SHP77 (cell line): Measurements from ENCODE around the gene OR3A3.
A peak's percentile ranks its signal among the peaks of the same experiment; 100 is the strongest.
"Not testable (repeated sequence)": the region's sequence is repeated elsewhere in the genome, so short reads cannot be mapped to it uniquely, and the experiment has no call there.

ENCODE experiments used
- DNase-seq, 2 experiments: peaks; one replicate each; lab custom pipeline; 2025; lab: John Stamatoyannopoulos, UW

Gene OR3A3

DNA sequence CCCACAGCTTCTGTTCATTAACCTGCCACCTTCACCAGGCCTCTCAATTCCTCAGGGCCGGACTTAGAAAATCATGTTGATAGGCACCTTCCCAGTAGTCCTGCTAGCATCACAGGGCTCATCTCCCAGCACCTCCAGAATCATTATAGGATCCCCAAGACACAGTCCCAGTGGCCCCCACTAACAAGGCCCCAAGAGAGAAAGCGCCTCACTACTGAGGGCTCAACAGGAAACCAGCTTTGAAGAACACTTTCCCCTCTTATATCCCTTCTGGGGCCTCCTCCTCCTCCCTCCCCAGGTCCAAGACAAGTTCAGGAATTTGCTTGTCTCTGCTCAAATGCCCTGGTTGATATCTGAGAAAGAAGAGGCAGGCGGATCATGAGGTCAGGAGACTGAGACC lies at the start of gene OR3A3:
OR3A3 (plus strand) TSS at position 301 of the 400 bp plus-strand sequence.
- no peak for DNase-seq

DNA sequence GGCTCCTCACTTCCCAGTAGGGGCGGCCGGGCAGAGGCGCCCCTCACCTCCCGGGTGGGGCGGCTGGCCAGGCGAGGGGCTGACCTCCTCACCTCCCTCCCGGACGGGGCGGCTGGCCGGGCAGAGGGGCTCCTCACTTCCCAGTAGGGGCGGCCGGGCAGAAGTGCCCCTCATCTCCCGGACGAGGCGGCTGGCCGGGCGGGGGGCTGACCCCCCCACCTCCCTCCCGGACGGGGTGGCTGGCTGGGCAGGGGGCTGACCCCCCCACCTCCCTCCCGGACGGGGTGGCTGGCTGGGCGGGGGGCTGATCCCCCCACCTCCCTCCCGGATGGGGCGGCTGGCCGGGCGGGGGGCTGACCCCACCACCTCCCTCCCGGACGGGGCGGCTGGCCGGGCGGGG lies 40.0 kb upstream of the OR3A3 start:
- DNase-seq: not testable (repeated sequence)

DNA sequence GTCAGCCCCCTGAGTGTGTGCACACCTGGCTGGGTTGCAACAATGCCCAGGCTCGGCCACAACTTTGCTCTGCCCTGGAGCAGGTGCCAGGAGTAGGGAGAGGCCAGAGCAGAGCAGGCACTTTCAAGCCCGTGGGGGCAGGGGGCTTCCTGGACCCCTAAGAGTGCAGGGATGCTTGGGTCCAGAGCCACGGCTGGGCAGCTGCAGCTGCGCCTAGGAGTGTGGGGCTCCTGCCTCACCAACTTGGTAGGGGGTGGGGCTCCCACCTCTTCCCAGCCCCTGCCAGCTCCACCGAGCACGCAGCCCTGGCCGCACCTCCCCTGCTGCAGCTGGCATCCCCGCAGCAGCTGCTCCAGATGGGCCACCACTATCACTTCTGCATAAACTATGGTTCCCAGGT lies 32.8 kb upstream of the OR3A3 start:
- no peak for DNase-seq

DNA sequence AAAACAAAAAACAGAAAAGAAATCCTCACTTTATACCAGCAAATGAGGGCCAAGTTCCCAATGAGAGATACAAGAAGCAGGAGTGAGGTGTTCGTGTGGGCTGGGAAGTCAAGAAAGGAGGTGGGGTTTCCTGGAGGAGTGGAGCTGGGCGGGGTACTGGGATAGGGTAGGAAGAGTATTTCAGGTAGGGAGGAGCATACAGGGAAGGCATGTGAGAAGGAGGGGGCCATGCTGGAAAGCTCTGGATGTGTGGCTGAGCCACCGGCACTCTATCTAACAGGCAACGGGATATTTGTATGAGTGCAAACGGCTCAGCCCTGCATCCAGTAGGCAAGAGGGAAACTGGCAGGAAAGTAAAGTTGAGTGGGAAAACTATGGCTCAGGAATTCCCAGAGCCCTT lies 29.2 kb upstream of the OR3A3 start:
- DNase-seq: no peak

DNA sequence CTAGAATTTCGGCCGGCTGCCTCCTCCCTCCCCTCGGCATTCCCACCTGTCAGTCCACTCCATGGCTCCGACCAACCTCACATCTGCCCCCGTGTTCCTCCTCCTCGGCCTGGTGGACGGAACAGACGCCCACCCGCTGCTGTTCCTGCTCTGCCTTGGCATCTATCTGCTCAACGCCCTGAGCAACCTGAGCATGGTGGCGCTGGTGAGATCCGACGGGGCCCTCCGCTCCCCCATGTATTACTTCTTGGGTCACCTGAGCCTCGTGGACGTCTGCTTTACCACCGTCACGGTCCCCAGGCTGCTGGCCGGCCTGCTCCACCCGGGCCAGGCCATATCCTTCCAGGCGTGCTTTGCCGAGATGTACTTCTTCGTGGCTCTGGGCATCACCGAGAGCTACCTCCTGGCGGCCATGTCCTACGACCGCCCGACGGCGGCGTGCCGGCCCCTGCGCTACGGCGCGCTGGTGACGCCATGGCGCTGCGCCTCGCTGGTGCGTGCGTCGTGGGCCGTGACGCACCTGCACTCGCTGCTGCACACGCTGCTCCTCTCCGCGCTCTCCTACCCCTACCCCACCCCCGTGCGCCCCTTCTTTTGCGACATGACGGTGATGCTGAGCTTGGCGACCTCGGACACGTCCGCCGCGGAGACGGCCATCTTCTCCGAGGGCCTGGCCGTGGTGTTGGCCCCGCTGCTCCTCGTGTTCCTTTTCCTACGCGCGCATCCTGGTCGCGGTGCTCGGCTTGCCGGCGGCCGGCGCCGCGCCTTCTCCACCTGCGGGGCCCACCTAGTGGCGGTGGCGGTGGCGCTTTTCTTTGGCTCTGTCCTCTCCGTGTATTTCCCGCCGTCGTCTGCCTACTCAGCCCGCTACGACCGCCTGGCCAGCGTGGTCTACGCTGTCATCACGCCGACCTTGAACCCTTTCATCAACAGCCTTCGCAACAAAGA lies 25.0 kb upstream of the OR3A3 start, which contains the start of gene OR3A2:
OR3A2 (minus strand) TSS at position 440 of the 948 bp plus-strand sequence.
- no peak for DNase-seq

DNA sequence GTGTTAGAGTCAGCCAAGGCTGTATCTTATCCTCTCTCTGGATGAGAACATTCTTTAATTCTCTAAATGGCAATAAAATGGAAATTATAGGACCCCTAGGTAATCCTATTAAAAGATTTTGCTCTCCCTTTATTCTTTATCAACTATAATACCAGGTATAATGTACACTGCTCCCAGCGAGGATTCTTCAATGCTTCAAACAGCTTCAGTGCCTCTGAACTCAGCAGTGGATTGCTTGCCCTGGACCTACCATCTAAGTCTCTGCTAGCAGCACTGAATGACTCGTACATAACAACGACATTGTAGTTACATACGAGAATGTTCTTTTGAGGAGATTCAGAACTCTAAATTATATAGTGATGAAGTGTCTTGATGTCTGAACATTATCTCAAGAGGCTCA lies 21.4 kb upstream of the OR3A3 start:
- DNase-seq: no peak

DNA sequence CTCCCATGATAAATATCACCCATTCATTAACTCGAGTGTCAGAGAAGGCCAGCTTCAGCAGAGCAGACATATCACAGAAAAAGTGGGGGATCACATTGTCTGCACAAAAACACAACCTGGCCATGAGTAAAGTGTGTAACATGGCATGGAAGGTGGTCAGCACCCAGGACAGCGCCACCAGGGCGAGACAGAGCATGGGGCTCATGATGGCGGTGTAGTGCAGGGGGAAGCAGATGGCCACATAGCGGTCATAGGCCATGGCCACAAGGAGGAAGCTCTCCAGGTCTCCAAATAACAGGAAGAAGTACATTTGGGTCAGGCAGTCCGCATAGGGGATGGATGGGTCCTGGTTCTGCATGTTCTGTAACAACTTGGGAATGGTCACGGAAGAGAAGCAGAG lies 13.4 kb upstream of the OR3A3 start:
- DNase-seq: not testable (repeated sequence)

DNA sequence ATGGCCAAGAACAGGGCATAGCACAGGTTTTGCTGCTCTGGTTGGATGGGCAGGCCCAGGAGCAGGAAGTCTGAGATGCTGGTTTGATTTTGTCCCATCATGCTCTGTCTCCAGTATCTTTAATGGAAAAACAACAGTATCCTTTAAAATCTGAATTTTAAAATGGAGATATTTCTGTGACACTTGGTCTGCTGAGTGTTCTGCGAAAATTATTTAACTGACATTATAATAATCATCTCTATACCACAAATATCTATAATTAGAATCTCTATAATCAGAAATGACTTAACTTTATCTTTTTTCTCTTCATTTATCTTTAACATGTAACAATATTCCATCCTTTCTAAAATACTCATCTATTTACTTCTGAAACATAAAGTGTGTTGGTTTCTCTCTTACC lies 12.9 kb upstream of the OR3A3 start, which contains the start of gene OR1E1:
OR1E1 (minus strand) TSS at position 101 of the 400 bp plus-strand sequence; CDS start at position 101, 0 bp downstream.
- DNase-seq: no peak

DNA sequence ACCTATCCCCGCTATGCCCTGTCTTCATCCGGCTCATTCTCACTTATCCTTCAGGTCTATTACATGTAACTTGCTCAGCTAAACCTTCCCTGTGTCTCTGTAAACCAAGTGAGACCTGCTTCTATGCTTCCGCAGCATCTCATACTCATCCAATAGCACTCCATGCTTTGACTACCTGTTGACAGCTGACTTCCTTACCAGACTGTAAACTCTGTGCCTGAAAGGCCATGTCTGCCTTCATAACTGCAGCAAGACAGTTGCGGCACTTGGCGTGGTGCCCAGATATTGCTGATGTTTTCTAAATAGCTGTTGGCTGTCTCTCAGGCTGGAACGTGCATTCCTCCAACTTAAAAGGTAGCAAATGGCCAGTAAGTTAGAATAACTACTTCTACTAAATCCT lies 11.1 kb upstream of the OR3A3 start:
- peak; percentile 12 to 36 for DNase-seq

DNA sequence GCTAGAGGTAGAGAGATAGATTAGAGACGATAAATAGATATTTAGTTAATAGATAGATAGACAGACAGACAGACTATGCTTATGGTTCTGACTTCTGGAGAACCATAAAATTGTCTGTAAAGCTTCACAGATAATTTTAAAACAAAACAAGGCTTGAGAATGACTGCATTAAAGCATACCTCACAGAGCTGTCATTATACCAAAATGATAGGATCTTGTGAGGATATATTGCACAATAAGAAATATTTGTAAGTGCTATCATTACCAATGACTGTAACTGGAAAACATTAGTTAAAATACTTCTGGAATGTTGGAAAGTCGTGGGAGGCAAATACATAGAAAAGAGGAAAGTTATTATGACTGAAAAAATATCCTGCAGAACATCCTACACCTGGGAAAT lies 9.4 kb upstream of the OR3A3 start:
- no peak for DNase-seq

DNA sequence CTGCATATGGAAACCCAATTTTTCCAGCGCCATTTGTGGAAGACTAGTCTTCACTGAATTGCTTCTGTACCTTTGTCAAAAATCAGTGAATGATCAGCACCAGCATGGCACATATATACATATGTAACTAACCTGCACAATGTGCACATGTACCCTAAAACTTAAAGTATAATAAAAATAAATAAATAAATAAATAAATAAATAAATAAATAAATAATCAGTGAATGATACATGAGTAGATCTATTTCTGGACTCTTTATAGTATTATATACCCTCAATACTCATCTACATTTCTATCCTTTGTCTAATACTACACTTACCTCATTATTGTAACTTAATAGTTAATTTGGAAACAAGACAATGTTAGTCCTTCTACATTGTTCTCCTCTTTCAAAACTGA lies 7.3 kb upstream of the OR3A3 start:
- DNase-seq: not testable (repeated sequence)

DNA sequence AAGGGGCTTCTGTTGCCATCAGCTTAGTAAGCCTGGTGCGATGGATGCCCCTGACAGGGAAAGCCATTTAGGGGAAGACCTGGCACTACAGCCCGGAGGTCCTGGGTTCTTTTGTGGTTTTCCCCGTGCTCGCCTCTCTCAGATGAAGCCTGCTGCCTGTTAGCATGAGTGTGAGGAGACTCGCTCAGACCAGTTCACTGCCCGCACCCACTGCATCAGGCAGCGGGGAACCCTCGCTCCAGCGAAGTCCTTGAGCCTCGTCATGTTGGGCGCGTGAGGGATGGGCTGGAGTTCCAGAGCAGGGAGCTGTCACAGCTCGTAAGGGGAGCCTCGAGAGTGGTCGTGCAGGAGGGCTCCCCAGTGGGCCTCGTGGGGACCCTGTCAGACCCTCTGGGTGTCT lies 1.0 kb downstream of the OR3A3 start:
- DNase-seq: not testable (repeated sequence)

DNA sequence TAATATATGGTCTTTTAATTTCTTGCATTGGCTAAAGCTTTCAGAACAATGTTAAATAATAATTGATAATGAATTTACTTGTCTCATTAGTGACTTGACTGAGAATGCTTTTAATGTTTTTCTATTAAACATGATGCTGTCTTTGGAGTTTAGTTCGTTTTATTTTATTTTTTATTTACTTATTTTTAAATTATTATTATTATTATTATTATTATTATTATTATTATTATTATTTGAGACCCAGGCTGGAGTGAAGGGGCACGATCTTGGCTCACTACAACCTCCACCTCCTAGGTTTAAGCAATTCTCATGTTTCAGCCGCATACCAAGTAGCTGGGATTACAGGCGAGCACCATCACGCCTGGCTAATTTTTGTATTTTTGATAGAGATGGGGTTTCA lies 4.4 kb downstream of the OR3A3 start:
- no peak for DNase-seq

DNA sequence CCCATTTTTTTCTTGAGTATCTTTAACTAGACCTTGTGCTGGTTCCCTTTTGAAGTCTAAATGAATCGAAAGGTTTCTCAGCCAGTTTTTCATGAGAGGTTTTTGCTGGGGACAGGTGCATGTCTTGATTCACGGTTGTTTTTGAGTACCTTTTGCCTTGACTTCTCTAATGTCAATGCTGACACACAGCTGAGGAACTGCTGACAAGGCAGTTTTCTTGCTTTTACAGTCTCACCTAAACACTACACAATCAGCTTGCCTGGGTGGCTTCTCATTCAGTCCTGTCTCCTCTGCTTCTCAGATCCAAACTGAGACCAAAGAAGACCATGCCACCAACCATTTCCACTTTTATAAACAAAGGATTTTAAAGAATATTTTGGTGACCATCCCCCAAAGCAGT lies 7.1 kb downstream of the OR3A3 start:
- no peak for DNase-seq

DNA sequence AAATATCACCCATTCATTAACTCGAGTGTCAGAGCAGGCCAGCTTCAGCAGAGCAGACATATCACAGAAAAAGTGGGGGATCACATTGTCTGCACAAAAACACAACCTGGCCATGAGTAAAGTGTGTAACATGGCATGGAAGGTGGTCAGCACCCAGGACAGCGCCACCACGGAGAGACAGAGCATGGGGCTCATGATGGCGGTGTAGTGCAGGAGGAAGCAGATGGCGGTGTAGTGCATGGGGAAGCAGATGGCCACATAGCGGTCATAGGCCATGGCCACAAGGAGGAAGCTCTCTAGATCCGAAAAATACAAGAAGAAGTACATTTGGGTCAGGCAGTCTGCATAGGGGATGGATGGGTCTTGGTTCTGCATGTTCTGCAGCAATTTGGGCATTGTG lies 22.0 kb downstream of the OR3A3 start:
- DNase-seq: not testable (repeated sequence)

DNA sequence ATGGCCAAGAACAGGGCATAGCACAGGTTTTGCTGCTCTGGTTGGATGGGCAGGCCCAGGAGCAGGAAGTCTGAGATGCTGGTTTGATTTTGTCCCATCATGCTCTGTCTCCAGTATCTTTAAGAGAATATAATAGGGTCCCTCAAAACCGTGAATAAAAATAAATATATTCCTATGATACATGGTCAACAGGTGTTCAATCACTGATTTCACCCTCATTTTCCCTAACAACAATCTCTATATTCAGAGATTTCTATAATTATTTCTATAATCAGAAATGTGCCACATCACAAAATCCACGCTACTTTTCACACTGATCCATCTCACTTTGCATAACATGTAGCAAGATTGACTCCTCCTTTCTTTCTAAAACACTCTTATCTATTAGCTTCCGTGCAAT lies 22.6 kb downstream of the OR3A3 start, which contains the start of gene OR1E2:
OR1E2 (minus strand) TSS at position 101 of the 400 bp plus-strand sequence; CDS start at position 101, 0 bp downstream.
- DNase-seq: no peak

DNA sequence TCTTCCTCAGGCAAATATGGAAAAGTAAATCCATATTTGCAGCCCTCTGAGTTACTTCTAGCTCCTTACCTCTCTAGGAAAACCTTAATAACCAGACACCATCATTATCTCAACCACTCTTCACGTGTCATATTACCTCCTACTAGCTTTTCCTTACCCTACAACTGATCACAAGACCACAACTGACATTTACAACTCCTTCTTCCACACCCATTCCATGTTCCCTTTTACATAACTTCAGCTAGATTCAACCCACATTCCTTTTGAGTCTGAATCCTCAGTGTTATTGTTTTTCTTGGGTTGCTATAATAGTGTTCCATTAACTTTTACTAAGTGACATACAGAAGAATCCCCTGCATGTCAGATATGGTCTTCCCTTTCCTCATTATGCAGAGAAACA lies 27.2 kb downstream of the OR3A3 start:
- DNase-seq: no peak

DNA sequence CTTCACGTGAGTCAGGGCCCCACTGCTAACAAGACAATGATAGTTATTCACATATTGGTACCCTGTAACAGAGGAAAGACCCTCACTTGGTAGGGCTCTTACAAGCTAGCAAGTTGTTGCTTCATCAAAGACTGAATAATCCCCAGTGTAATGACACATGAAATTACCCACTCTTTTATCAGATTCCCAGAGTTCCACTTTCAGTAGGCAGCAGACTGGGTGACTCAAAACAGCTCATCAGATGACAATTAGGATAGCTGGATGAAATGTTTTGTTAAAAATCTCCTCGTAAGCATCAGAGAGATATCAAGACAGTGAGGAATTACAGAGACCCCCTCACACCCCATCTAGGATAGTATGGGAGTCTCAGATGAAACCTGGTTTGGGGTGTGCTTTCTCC lies 29.3 kb downstream of the OR3A3 start:
- DNase-seq: no peak

DNA sequence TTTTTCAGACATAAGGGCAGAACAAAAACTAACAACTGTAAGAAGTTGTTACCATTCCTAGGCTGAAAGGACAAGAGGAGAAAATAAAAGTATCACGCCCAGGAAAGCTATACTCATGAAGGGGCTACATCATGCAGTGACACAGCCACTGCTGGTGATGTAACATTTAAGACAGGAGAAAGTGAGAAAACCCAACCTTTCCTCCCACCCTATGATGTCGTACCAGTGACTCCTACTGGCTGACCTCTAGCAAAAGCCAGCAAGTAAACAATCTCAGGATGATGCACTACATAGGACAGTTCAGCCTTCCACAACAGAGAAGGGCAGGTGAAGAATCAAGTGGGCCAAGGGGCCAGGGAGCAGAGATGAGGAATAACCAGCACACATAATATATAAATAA lies 36.5 kb downstream of the OR3A3 start:
- peak in 1 of 2 experiments; percentile 1 for DNase-seq

DNA sequence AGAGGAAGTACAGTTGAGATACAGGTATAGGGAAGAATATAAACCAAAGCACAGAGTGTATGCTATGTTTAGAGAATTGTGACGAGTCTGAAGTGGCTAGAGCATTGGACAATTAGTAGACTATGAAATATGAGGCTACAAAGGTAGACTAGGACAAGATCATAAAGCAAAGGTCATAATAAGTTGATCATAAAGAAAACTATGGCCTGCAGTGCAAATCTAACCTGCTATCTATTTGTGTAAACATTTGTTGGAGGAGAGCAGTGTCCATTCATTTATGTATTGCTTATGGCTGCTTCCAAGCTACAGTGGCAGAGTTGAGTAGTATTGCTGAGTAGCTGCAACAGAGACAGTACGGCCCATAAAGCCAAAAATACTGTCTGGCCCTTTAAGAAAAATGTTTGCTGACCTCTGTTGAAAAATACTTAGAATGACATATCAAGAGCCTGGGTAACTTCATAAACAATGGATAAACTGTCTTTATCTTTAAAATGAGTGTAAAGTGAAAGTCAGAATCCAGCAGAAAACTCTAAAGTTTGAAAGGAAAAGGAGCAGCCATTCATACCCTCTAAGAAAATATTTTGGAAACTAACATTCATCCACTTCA lies 37.0 kb downstream of the OR3A3 start:
- no peak for DNase-seq

DNA sequence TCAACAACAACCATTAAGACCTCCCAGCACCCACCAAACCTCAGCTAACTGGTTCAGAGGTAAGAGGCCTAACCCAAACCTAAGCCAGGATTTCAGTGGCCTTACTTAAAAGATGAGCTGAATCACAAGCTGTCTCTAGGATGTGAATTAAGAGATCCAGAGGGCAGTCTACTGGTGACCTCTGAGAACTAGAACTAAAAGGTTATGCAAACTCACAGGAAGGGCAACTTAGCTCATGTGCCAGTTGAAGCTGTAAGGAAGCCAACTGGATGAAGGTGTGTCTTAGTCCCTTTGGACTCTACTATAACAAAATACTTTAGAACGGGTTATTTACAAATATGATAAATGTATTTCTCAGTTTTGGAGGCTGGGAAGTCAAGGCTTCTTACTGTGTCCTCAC lies 55.2 kb downstream of the OR3A3 start:
- DNase-seq: not testable (repeated sequence)

DNA sequence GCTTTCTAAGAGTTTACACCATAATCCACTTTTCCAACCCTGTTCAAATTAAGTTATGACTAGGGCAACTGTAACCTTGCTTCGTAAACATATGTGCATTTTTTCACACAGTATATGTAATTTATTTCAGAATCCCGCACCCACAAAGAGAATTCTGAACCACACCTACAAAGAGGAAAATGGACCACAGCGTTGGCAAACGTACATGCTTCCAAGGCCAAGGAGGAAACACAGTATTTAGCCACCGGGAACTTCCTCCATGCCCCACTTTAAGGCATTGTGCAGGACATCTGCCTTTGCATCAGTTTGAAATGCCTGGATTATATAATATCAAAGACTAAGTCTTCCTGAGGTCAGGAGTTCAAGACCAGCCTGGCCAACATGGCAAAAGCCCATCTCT lies 58.4 kb downstream of the OR3A3 start:
- DNase-seq: no peak

DNA sequence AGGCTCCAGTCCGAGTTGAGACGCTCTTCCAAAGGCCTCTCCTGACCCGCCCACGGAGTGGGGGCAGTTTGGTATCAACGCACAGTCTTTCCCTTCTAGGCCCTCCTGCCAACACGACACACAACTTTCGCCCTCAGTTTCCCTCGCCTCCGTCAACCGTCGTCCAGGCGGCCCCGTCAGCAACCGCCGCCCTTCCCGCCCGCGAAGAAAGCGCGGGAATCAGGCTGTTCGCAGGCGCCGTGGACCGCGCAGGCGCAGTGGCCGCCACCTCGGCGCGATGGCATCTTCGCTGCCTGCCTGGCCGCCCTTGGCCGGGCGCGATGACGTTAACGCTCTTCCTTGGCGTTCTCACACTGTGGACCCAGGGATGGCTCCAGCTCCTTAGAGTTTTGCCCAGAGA lies 60.4 kb downstream of the OR3A3 start, which contains the start of gene SPATA22:
SPATA22 (minus strand) TSS at position 221 of the 400 bp plus-strand sequence. CDS start 2,494 bp downstream, outside the sequence.
- DNase-seq: no peak
